Head of caudate nucleus (tissue), 42 donors: Measurements from ENCODE around the gene FAM98B.
"Not testable (repeated sequence)": the region's sequence is repeated elsewhere in the genome, so short reads cannot be mapped to it uniquely, and the experiment has no call there.

Source experiments
- DNase-seq, 42 donors: peaks; one replicate each; pipeline versions ENCODE4 v3.0.0 to v3.0.0-alpha.2; 2020 to 2021; ENCODE audit warnings: mixed read lengths in 7 of 42
- intact Hi-C: fragments of 100-400 bp; cut with DNase I; formaldehyde crosslinking; loops from one replicate; pipeline ENCODE4 v1.15.0; 2022

FAM98B gene

GRCh38 chr15:38453971-38454695 lies at the start of gene FAM98B:
FAM98B (plus strand) TSS chr15:38454127; CDS start chr15:38454162, 35 bp downstream.
- DNase-seq, result peak; percentile 85 to 96 (median 92)
- intact Hi-C loops, result no loop called here

GRCh38 chr15:38406436-38406835 lies 47.5 kb upstream of the FAM98B start:
- intact Hi-C loops, result no loop called here
- no peak for DNase-seq

GRCh38 chr15:38408576-38408975 lies 45.4 kb upstream of the FAM98B start:
- DNase-seq, result no peak
- intact Hi-C loops, result no loop called here

GRCh38 chr15:38411902-38412301 lies 42.0 kb upstream of the FAM98B start:
- DNase-seq, result no peak
- intact Hi-C loops, result no loop called here

GRCh38 chr15:38412466-38412865 lies 41.5 kb upstream of the FAM98B start:
- no peak for DNase-seq
- intact Hi-C loops, result no loop called here

GRCh38 chr15:38414357-38414756 lies 39.6 kb upstream of the FAM98B start:
- intact Hi-C loops, result no loop called here
- DNase-seq, result peak; percentile 16 to 81 (median 60)

GRCh38 chr15:38421069-38421690 lies 32.7 kb upstream of the FAM98B start:
- intact Hi-C loops, result no loop called here
- DNase-seq, result no peak

GRCh38 chr15:38424101-38424552 lies 29.8 kb upstream of the FAM98B start:
- intact Hi-C loops, result no loop called here
- no peak for DNase-seq

GRCh38 chr15:38425269-38425668 lies 28.7 kb upstream of the FAM98B start:
- no peak for DNase-seq
- intact Hi-C loops, result no loop called here

GRCh38 chr15:38427380-38427779 lies 26.5 kb upstream of the FAM98B start:
- intact Hi-C loops, result no loop called here
- no peak for DNase-seq

- intact Hi-C loops, result no loop called here
- no peak for DNase-seq
These were observed 23.7 kb upstream of the FAM98B start for GRCh38 chr15:38430106-38430760.

- no peak for DNase-seq
- intact Hi-C loops, result no loop called here
These were observed 16.9 kb upstream of the FAM98B start for GRCh38 chr15:38436993-38437392.

GRCh38 chr15:38437603-38438002 lies 16.3 kb upstream of the FAM98B start:
- intact Hi-C loops, DNase-seq: not testable (repeated sequence)

GRCh38 chr15:38438031-38438986 lies 15.6 kb upstream of the FAM98B start:
- no peak for DNase-seq
- intact Hi-C loops, result no loop called here

- DNase-seq, result peak in 28 of 42 donors; percentile 13 to 80 (median 40)
- intact Hi-C loops, result loop anchor here (10.0 kb wide), 1 partner anchor 254 kb away; no protein-coding TSS in a partner anchor
These were observed 13.4 kb upstream of the FAM98B start for GRCh38 chr15:38440353-38441129.

GRCh38 chr15:38441130-38441519 lies 12.8 kb upstream of the FAM98B start:
- intact Hi-C loops, result loop anchor here (10.0 kb wide), 1 partner anchor 254 kb away; no protein-coding TSS in a partner anchor
- no peak for DNase-seq

GRCh38 chr15:38454696-38455090 lies 766 bp downstream of the FAM98B start:
- intact Hi-C loops, result no loop called here
- peak in 3 of 42 donors; percentile 12 to 15 (median 14) for DNase-seq

GRCh38 chr15:38455092-38455491 lies 1.2 kb downstream of the FAM98B start:
- intact Hi-C loops, result no loop called here
- DNase-seq, result no peak
